ENCODE data around the gene RNASEH2B. TPM values are rescaled to one million over a fixed set of nuclear protein-coding genes. Genes with fewer than 3 reads are reported as not detected.

Gene RNASEH2B
- total RNA-seq, 2 donors from 2014 or later: 37.7 to 44.1 TPM

- 94 to 100% methylated on average over 1 to 4 of the region's 4 CpGs for WGBS, 2 experiments (ENCODE audit: insufficient coverage in 1 of 2, insufficient read length in 1 of 2)
- Mint-ChIP-seq H3K27me3 (ENCODE audit: insufficient read depth) (no peaks in the 10 kb centered on the region), H3K27ac (no peak overlapping the region), H3K4me3 (no peak overlapping the region), H3K36me3 (ENCODE audit: low read depth) (no peaks in the 10 kb centered on the region), H3K4me1 (no peaks in the 10 kb centered on the region), H3K9me3 (no peaks in the 10 kb centered on the region)
- no peaks in the 10 kb centered on the region for H3K9me3 ChIP-seq (ENCODE audit: control insufficient read depth, low read length)
- no peak overlapping the region for H3K4me3 ChIP-seq (ENCODE audit: low read length)
- H3K9ac ChIP-seq (ENCODE audit: extremely low read depth, low read length, poor library complexity, severe bottlenecking): no peak overlapping the region
- DNase-seq: no peak
- TF ChIP-seq CTCF (conservative IDR thresholded peaks at IDR 0.05): no peak
- peaks cover under 1% of the 10 kb centered on the region for H3K4me1 ChIP-seq (ENCODE audit: control insufficient read depth, insufficient read depth, low read length)
- H3K36me3 ChIP-seq (ENCODE audit: control insufficient read depth, insufficient read depth, low read length): no peaks in the 10 kb centered on the region
- H3K27ac ChIP-seq (ENCODE audit: low read depth, low read length): no peak overlapping the region
- H3K27me3 ChIP-seq (ENCODE audit: control insufficient read depth, insufficient read depth, low read length, poor library complexity, severe bottlenecking): no peaks in the 10 kb centered on the region
Observed at GRCh38 chr13:50905256-50905655, 4.3 kb upstream of the RNASEH2B start.

GRCh38 chr13:50907781-50908180, 1.8 kb upstream of the RNASEH2B start:
- Histone ChIP-seq H3K36me3 (ENCODE audit: control insufficient read depth, insufficient read depth, low read length) (no peaks in the 10 kb centered on the region), H3K9ac (ENCODE audit: extremely low read depth, low read length, poor library complexity, severe bottlenecking) (no peak overlapping the region), H3K4me1 (ENCODE audit: control insufficient read depth, insufficient read depth, low read length) (peaks cover 11% of the 10 kb centered on the region), H3K27me3 (ENCODE audit: control insufficient read depth, insufficient read depth, low read length, poor library complexity, severe bottlenecking) (no peaks in the 10 kb centered on the region), H3K4me3 (ENCODE audit: low read length) (no peak overlapping the region), H3K9me3 (ENCODE audit: control insufficient read depth, low read length) (no peaks in the 10 kb centered on the region), H3K27ac (ENCODE audit: low read depth, low read length) (no peak overlapping the region)
- DNase-seq: no peak
- no peaks in the 10 kb centered on the region for H3K36me3 Mint-ChIP-seq (ENCODE audit: low read depth)
- H3K4me3 Mint-ChIP-seq: no peak overlapping the region
- 89 to 92% methylated on average over 6 to 7 of the region's 7 CpGs for WGBS, 2 experiments (ENCODE audit: insufficient coverage in 1 of 2, insufficient read length in 1 of 2)
- no peak overlapping the region for H3K27ac Mint-ChIP-seq
- no peaks in the 10 kb centered on the region for H3K9me3 Mint-ChIP-seq
- no peaks in the 10 kb centered on the region for H3K27me3 Mint-ChIP-seq (ENCODE audit: insufficient read depth)
- TF ChIP-seq CTCF (conservative IDR thresholded peaks at IDR 0.05): no peak
- peaks cover 21% of the 10 kb centered on the region for H3K4me1 Mint-ChIP-seq

- no peak overlapping the region for H3K27ac ChIP-seq (ENCODE audit: low read depth, low read length)
- Mint-ChIP-seq H3K27ac (no peak overlapping the region), H3K27me3 (ENCODE audit: insufficient read depth) (no peaks in the 10 kb centered on the region), H3K4me3 (peak overlapping the region; percentile 77), H3K9me3 (no peaks in the 10 kb centered on the region), H3K36me3 (ENCODE audit: low read depth) (no peaks in the 10 kb centered on the region), H3K4me1 (peaks cover 25% of the 10 kb centered on the region)
- no peak for DNase-seq
- no peaks in the 10 kb centered on the region for H3K27me3 ChIP-seq (ENCODE audit: control insufficient read depth, insufficient read depth, low read length, poor library complexity, severe bottlenecking)
- peaks cover 14% of the 10 kb centered on the region for H3K4me1 ChIP-seq (ENCODE audit: control insufficient read depth, insufficient read depth, low read length)
- 75 to 93% methylated on average over 1 to 4 of the region's 4 CpGs for WGBS, 2 experiments (ENCODE audit: insufficient coverage in 1 of 2, insufficient read length in 1 of 2)
- H3K9ac ChIP-seq (ENCODE audit: extremely low read depth, low read length, poor library complexity, severe bottlenecking): no peak overlapping the region
- no peaks in the 10 kb centered on the region for H3K36me3 ChIP-seq (ENCODE audit: control insufficient read depth, insufficient read depth, low read length)
- H3K4me3 ChIP-seq (ENCODE audit: low read length): no peak overlapping the region
- TF ChIP-seq CTCF (conservative IDR thresholded peaks at IDR 0.05): no peak
- H3K9me3 ChIP-seq (ENCODE audit: control insufficient read depth, low read length): no peaks in the 10 kb centered on the region
Observed at GRCh38 chr13:50908371-50908770, 1.2 kb upstream of the RNASEH2B start.

All from endodermal cell (in vitro differentiated cells).